PC-9 (cell line): Measurements from ENCODE around the gene RABL3. TPM values are rescaled to one million over a fixed set of nuclear protein-coding genes. Genes with fewer than 3 reads are reported as not detected.

Source experiments
- BruUV-seq: library from RNA; stranded (reverse); fragments of 400-500 nt; replicated peaks from 2 replicates; lab custom pipeline; 2021; lab: Mats Ljungman, UMichigan
- CTCF ChIA-PET: fragments of 300-600 bp; sonication (Branson Sonifier 250); formaldehyde crosslinking; loops from one replicate; lab custom pipeline; 2022; ENCODE audit warnings: antibody characterized with exemption; lab: Charles Lee
- POLR2A ChIA-PET: fragments of 300-600 bp; sonication (Branson Sonifier 250); formaldehyde crosslinking; loops from one replicate; lab custom pipeline; 2022; ENCODE audit warnings: antibody characterized with exemption; ENCODE audit not compliant: unreplicated experiment; lab: Charles Lee
- DNase-seq, 2 experiments: peaks; one replicate each; pipeline versions ENCODE4 v3.0.0 to v3.0.0-alpha.2; 2015 to 2022; ENCODE audit warnings: mixed read lengths in 1 of 2
- H2AFZ ChIP-seq: fragments of 200-600 bp; sonication (generic); 2 replicates; pipeline ENCODE4 v1.8.1; 2017; ENCODE audit warnings: antibody characterized with exemption
- H3F3A ChIP-seq: fragments of 200-600 bp; sonication (generic); 2 replicates; pipeline ENCODE4 v1.8.1; 2017; ENCODE audit warnings: antibody characterized with exemption, mild to moderate bottlenecking, low read depth; ENCODE audit not compliant: insufficient read depth
- H3K27ac ChIP-seq: fragments of 200-600 bp; sonication (generic); 2 replicates; pipeline ENCODE4 v1.6.1; 2016; ENCODE audit warnings: mixed run types
- H3K27me3 ChIP-seq: fragments of 200-600 bp; sonication (generic); 2 replicates; pipeline ENCODE4 v1.6.1; 2016; ENCODE audit warnings: low read depth, mixed run types; ENCODE audit not compliant: insufficient read depth
- H3K36me3 ChIP-seq: fragments of 200-600 bp; sonication (generic); 2 replicates; pipeline ENCODE4 v1.6.1; 2016; ENCODE audit warnings: low read depth, mixed run types
- H3K4me1 ChIP-seq: fragments of 200-600 bp; sonication (generic); replicated peaks from 2 replicates; pipeline ENCODE4 v1.6.1; 2016; ENCODE audit warnings: mixed run types; ENCODE audit not compliant: insufficient read depth
- H3K4me2 ChIP-seq: fragments of 200-600 bp; sonication (generic); 2 replicates; pipeline ENCODE4 v1.6.1; 2017; ENCODE audit warnings: mixed run types
- H3K4me3 ChIP-seq: fragments of 200-600 bp; sonication (generic); 2 replicates; pipeline ENCODE4 v1.6.1; 2016; ENCODE audit warnings: mixed run types
- H3K79me2 ChIP-seq: fragments of 200-600 bp; sonication (generic); 2 replicates; pipeline ENCODE4 v1.6.1; 2017; ENCODE audit warnings: low read depth, mixed run types
- H3K9me2 ChIP-seq: fragments of 200-600 bp; sonication (generic); 2 replicates; pipeline ENCODE4 v1.8.1; 2017; ENCODE audit warnings: mild to moderate bottlenecking; ENCODE audit not compliant: insufficient read depth
- H3K9me3 ChIP-seq: fragments of 200-600 bp; sonication (generic); 2 replicates; pipeline ENCODE4 v1.8.1; 2016; ENCODE audit warnings: low read depth; ENCODE audit not compliant: insufficient read depth
- H4K20me1 ChIP-seq: fragments of 200-600 bp; sonication (generic); 2 replicates; pipeline ENCODE4 v1.8.1; 2017; ENCODE audit not compliant: insufficient read depth
- CTCF ChIP-seq: fragments of 200-600 bp; sonication (generic); conservative IDR thresholded peaks from 2 replicates; pipeline ENCODE4 v1.6.1; 2017; ENCODE audit warnings: mixed run types, antibody characterized with exemption, mild to moderate bottlenecking, moderate library complexity
- EZH2 ChIP-seq: fragments of 200-600 bp; sonication (generic); IDR thresholded peaks from 2 replicates; pipeline ENCODE4 v1.8.0; 2017; ENCODE audit warnings: antibody characterized with exemption, low read depth
- intact Hi-C: fragments of 100-400 bp; cut with micrococcal nuclease; formaldehyde crosslinking; loops from one replicate; pipeline ENCODE4 v1.10.0; 2022; ENCODE audit not compliant: unreplicated experiment
- total RNA-seq: library from RNA; stranded (reverse); gene quantifications from 2 replicates; pipeline ENCODE4 v1.2.3, GENCODE V29; 2021

RABL3 gene
- total RNA-seq, 1 experiment from 2014 or later = 29.8 TPM

GRCh38 chr3:120670576-120670975 is 71.7 kb downstream of the RABL3 start:
- Histone ChIP-seq H3K4me1 (no peaks in the 10 kb centered on the region), H3K27ac (no peak overlapping the region), H2AFZ (no peak overlapping the region), H3F3A (no peaks in the 10 kb centered on the region), H3K36me3 (no peaks in the 10 kb centered on the region), H3K27me3 (no peaks in the 10 kb centered on the region), H3K9me3 (no peaks in the 10 kb centered on the region), H3K4me2 (no peak overlapping the region), H3K9me2 (no peaks in the 10 kb centered on the region), H3K79me2 (no peaks in the 10 kb centered on the region), H3K4me3 (no peak overlapping the region), H4K20me1 (no peaks in the 10 kb centered on the region)
- TF ChIP-seq CTCF = no peak
- no peak for TF ChIP-seq EZH2
- BruUV-seq = no TSS peak
- POLR2A ChIA-PET = no interaction called here
- CTCF ChIA-PET = no interaction called here
- intact Hi-C loops = no loop called here
- no peak for DNase-seq

- intact Hi-C loops = no loop called here
- H3K27ac ChIP-seq = no peak overlapping the region
- CTCF ChIA-PET = no interaction called here
- H3K4me2 ChIP-seq = no peak overlapping the region
- BruUV-seq = no TSS peak
- no peaks in the 10 kb centered on the region for H3K27me3 ChIP-seq
- no peaks in the 10 kb centered on the region for H4K20me1 ChIP-seq
- no peak overlapping the region for H3K4me3 ChIP-seq
- no peaks in the 10 kb centered on the region for H3K36me3 ChIP-seq
- no peaks in the 10 kb centered on the region for H3K79me2 ChIP-seq
- POLR2A ChIA-PET = no interaction called here
- DNase-seq = no peak
- no peaks in the 10 kb centered on the region for H3F3A ChIP-seq
- peaks cover 7% of the 10 kb centered on the region; the same call in 1 of the 2 replicates for H3K4me1 ChIP-seq
- no peaks in the 10 kb centered on the region for H3K9me2 ChIP-seq
- H3K9me3 ChIP-seq = no peaks in the 10 kb centered on the region
- no peak overlapping the region for H2AFZ ChIP-seq
- TF ChIP-seq EZH2 (no peak), CTCF (no peak)
These were observed 77.4 kb downstream of the RABL3 start for GRCh38 chr3:120664926-120665325.

GRCh38 chr3:120661945-120662344 is 80.4 kb downstream of the RABL3 start:
- Histone ChIP-seq H3K9me2 (no peaks in the 10 kb centered on the region; the same call in 1 of the 2 replicates), H3K79me2 (no peaks in the 10 kb centered on the region), H3K9me3 (no peaks in the 10 kb centered on the region), H2AFZ (no peak overlapping the region), H3K36me3 (no peaks in the 10 kb centered on the region), H3K27me3 (no peaks in the 10 kb centered on the region), H3F3A (no peaks in the 10 kb centered on the region), H3K4me1 (peaks cover 7% of the 10 kb centered on the region; the same call in 1 of the 2 replicates), H3K4me3 (no peak overlapping the region), H3K27ac (no peak overlapping the region), H4K20me1 (no peaks in the 10 kb centered on the region), H3K4me2 (no peak overlapping the region)
- CTCF ChIA-PET = no interaction called here
- POLR2A ChIA-PET = interaction anchor here (0.6 kb wide), 1 partner anchor 10 kb away, joined by 11 read pairs; no protein-coding TSS in a partner anchor
- no TSS peak for BruUV-seq
- no peak for DNase-seq
- no peak for TF ChIP-seq EZH2
- intact Hi-C loops = no loop called here
